AG08395 (cell line): Measurements from ENCODE around the gene ARHGAP35.
"Not testable (repeated sequence)": the region's sequence is repeated elsewhere in the genome, so short reads cannot be mapped to it uniquely, and the experiment has no call there.

ENCODE experiments used
- DNase-seq: peaks from one replicate; pipeline ENCODE4 v3.0.0; 2012; ENCODE audit warnings: mixed read lengths, low spot score

ARHGAP35 gene

DNA sequence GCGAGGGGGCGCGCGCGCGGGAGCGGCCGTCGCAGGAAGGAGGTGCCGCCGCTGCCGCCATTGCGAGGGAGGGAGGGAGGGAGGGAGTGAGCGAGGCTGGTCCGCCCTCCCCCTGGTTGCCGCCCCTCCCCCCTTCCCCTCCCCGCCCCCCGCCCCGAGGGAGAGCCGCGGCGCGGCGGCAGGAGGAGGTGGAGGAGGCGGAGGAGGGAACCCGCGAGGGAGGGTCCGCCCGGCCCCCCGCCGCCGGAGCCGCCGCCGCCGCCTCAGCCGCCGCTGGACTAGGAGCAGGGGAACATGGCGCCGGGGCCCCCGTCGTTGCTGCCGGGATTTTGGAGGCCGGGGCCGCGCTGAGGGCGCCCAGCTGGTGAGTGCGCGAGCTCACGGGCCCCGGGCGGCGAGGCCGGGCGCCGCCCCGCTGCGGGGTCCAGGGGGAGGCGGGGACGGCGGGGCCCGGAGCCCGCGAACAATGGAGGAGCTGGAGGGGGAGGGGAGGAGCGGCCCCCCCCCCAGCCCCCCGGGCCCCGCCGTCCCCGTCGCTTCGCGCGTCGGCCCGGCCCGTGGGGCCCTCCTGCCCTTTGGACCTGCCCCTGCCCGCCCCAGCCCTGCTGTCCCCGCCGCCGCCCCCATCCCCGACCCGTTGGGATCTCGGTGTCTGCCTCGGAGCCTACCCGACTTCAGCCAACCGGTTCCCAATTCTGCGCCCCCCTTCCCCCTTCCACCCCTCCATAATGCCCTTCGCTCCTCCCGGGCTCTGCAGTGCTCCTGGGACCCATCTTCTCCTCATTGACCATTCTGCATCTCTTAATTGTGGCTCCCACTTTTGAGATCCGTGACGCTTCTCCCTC, at the start of gene ARHGAP35:
TSS of gene ARHGAP35 (plus strand) at position 152 of the 845 bp plus-strand sequence. CDS start 57,679 bp downstream, outside the sequence.
- DNase-seq = peak; percentile 90

DNA sequence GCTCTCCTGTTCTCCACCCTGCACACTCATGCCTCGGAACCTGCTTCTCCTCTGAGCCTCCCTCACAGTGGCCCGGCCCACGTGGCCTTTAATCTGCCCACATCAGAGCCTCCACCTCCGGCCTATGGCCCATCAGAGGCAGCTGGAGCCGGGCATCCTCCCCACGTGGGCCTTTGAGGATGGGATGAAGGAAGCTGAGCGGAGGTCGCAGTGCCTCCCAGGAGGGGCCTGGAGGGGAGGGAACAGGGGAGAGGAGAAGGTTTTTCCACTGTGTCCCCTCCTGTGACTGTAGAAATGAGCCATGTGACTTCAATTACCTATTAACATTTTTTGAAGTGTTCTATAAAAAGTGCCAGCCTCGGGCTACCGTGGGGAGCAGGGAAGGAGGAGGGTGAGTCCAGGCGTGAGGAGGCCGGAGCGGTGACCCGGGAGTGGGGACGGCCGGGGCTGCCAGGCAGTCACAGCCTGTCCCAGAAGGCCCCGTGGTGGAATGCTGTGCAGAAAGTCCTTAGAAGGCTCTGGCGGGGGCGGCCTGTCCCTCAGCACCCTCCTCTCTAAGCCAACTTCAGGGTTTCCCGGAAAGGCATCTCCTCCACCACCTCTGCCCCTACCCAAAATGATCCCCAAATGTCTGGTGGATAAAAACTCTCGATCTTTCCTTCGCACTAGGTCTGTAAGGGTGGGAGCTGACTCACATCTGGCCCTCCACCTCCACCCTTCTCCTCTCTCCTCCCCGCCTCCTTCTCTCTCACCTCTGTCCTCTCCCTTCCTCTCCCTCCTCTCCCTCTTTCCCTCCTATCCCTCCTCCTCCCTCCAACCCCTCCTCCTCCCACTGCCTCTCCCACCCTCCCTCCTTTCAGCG, 47.6 kb upstream of the ARHGAP35 start:
- no peak for DNase-seq

DNA sequence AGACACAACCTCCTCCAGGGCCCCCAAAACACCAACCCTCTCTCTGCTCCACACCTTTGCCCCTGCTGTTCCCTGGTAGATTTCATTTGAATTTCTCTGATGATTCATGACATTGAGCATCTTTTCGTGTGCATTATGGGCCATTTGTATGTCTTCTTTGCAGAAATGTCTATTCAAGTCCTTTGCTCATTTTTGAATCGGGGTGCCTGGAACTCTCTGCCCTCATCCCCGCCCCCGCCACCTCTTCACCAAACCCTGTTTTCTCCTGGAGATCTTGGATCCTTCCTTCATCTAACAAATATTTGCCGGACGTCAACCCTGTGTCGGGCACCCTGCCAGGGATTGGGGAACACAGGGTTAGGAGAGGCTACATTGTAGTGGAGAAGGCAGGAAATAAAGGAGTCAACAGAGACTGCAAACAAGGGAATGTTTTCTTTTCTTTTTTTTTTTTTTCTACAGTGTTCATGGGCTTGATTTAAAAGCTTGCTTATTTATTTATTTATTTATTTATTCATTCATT, 46.9 kb upstream of the ARHGAP35 start:
- peak; percentile 29 for DNase-seq

DNA sequence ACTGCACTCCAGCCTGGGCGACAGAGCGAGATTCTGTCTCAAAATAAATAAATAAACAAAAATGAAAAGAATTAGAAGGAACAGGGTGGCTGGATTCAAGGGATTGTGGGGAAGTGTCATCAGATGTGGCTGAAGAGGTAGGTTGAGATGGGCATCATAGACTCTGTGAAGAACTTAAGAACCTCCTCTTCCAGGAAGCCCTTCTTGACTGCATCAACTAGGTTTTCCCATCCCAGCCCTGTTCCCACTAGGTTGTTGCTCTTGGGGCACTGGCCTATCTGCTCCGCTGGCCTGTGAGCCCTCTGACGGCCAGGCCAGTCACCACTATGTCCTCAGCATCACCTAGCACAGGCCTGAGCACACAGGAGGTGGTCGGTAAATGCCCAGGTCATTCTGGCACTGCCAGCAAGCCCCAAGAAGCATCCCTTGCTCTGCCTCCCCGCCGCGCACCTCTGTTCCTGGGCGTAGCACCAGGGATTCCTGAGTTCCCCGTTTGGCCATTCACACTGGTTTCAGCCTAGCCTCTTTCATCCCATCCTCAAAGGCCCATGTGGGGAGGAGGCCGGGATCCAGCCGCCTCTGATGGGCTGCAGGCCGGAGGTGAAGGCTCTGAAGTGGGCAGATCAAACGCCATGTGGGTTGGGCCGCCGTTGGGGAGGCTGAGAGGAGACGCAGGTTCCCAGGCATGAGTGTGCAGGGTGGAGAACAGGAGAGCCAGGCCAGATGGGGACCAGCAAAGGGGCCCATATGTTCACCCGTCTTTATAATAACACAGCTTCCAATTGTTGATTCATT, 44.8 kb upstream of the ARHGAP35 start:
- no peak for DNase-seq

DNA sequence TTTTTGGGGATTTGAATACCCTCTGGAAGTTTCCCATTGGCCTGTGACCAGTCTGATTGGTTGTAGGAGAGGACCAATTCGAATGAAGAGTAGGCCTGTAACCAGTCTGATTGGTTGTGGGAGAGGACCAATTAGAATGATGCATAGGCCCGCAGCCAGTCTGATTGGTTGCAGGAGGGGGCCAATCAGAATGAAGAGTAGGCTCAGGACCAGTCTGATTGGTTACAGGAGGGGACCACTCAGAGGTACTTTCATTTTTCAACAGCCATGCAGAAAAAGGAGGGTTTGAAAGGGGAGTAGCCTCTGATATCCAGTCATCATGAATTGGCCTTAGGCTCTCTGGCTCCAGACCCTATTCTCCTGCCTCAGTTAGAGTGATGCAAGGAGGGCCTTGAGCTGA, 42.0 kb upstream of the ARHGAP35 start:
- no peak for DNase-seq

DNA sequence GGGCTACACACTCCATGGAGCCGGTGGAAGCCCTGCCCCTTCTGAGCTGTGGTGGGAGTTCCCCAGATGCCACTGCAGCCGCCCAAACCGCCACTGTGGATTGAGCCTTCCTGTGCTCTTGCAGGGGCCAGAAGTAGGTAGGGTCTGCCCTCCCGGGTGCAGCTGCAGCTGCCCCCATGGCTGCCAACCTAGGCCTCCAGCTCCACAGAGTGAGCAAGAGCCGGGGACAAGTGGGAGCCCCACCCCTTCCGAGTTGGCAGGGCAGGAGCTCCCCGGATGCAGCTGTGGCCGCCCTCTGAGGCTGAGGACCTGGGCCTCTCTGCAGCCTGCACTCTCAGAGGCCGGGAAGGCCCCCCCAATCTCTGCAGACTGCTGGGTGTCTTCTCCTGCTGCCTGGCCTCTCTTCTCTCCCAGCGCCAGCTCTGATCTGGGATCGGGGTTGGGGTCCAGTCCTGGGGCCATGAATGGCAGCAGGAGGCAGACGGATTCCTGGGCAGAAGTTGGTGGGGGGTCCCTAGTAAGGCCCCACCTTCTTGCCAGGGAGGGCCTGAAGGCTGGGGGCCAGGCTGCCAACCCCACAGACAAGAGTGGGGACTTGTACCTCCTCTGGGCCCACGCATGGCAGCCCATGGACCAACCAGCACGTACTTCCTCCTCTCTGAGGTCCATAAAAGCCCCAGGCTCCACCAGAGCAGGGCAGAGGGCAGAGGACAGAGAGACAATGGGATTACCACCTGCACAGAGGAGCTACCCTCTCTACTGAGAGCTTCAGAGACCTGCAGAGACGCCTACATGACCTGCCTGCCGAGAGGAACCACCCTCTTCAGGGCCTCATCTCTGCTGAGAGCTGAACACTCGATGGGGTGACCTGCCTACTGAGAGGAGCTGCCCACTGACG, 39.0 kb upstream of the ARHGAP35 start:
- DNase-seq = no peak

DNA sequence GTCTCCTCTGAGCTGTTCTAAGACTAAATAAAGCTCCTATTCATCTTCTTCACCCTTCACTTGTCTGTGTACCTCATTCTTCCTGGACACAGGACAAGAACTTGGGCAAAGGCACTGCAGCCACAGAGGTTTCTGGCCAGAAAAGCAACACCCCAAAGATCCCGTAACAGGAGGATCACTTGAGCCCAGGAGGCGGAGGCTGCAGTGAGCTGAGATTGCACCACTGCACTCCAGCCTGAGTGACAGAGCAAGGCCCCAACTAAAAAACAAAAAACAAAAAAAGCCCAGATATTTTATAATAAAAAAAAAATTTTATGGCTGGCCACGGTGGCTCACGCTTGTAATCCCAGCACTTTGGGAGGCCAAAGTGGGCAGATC, 38.4 kb upstream of the ARHGAP35 start:
- not testable (repeated sequence) for DNase-seq

DNA sequence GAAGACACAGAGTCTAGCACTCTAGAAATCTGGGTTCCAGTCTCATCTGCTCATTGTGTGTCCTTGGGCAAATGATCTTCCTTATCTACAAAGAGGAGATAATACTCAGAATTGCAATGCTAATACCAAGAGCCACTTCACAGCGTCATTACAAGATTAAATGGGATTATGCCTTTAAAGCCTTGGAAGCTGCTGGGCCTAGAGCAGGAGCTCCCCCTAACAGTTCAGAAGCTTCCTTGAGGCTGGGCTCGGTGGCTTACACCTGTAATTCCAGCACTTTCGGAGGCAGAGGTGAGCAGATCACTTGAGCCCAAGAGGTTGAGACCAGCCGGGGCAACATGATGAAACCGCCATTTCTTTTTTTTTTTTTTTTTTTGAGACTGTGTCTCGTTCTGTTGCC, 37.7 kb upstream of the ARHGAP35 start:
- no peak for DNase-seq

DNA sequence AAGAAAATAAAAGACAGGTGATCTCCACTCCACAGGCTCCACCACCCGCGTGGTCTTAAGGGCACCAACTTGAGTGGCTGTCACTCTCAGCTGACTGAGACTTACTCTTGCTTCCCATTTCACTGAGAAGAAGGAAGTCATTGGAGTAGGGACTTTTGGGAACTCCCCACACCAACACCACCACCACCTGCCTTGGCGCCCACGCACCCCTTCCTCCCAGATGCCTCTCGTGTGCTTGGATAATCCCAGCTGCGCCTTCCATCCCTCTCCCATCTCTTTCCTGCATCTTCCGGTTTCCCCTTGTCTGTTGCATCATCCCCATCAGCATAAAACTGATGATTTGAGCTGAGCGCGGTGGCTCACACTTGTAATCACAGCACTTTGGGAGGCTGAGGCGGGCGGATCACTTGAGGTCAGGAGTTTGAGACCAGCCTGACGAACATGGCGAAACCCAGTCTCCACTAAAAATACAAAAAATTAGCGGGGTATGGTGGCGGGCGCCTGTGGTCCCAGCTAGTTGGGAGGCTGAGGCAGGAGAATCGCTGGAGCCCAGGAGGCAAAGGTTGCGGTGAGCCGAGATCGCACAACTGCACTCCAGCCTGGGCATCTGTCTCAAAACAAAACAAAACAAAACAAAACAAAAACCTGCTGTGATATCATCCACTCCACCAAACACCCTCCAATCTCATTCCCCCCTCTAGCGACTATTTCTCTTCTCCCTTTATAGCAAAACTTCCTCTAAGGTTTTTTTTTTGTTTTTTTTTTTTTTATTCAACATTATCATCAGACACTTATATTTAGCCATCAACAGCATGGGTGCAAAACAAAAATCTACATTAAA, 35.7 kb upstream of the ARHGAP35 start:
- no peak for DNase-seq

DNA sequence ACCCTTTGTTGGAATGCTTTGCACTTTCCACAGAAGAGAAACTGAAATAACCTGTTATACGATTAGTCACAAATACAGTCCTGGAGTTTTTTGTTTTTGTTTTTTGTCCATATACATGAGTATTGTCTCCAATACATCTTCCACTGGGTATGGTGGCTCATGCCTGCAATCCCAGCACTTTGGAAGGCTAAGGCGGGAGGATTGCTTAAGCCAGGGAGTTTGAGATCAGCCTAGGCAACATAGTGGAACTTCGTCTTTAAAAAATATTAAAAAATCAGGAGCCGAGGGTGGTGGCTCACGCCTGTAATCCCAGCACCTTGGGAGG, 35.1 kb upstream of the ARHGAP35 start:
- no peak for DNase-seq

DNA sequence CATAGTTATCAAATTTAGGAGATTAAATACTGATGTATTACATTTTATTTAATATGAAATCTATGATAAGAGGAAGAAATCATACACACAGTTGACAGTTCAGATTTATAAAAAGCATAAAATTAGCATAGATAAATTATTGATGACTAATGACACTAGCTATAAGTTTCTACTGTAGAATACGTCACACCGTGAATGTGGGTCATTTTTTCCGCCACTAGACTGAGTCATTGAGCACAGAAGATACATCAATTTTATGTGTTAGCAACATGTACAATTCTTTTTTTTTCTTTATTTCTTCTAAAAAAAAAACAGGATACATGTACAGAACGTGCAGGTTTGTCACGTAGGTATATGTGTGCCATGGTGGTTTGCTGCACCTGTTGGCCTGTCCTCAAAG, 32.3 kb upstream of the ARHGAP35 start:
- DNase-seq = no peak

DNA sequence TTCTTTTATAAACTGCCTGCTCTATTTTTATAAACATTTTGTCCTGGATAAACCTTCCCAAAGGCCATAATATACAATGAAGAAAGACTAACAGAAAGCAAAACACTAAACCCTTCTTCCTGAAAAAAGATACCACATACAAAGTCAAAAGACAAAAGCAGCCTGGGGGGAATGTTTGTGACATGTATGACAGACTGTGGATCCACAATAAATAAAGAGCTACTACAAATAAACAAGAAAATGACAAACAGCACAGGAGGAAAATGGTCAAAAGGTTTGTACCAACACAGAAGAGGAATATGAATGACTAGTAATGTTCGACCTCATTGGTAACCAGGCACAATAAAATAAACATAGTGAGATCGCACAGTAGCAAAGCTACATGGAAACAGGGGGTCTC, 29.9 kb upstream of the ARHGAP35 start:
- DNase-seq = no peak

DNA sequence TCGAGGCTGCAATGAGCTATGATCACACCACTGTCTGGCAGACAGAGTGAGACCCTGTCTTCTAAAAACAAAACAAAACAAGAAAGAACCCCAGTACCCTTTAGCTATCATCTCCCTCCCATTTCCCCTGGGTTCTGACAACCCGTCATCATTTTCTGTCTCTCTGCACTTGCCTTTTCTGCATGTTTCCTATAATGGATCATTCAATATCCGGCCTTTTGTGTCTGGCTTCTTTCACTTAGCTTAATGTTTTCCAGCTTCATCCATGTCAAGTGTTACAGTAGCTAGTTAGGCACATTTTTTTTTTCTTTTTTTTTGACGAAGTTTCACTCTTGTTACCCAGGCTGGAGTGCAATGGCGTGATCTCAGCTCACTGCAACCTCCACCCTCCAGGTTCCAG, 26.7 kb upstream of the ARHGAP35 start:
- DNase-seq = no peak

DNA sequence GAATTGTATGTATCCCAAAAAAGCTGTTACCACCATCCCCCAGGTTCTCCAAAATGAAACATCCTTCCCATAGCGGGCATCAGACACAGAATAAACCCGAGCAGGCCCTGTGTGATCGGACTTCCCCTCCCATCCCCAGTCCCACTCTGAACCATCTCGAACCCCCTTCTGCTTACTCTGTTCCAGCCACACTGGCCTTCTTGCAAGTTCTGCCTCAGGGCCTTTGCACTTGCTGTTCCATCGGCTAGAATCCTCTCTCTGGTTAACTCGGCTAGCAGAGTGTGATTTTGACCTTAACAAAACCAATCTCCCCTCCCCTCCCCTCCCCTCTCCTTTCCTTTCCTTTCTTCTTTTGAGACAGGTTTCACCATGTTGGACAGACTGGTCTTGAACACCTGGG, 25.8 kb upstream of the ARHGAP35 start:
- DNase-seq = no peak

DNA sequence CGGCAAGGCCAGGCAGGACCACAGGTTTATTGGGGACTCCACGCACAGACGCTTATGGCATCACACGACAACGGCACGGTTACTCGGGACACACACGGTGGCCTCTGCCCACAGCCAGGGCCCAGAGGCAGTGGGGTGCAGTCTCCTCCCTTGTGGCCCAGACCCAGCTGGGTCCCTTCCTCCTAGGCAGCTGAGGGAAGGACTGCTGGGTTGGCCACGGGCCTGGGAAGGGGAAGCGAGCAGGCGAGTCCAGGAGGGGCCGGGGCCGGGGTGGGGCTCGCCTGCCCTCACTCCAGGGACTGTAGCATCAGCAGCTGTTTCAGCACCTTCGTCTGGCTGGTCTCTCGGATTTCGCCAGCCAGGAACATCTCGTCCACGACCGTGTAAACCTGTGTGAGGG, 22.6 kb upstream of the ARHGAP35 start:
- no peak for DNase-seq

DNA sequence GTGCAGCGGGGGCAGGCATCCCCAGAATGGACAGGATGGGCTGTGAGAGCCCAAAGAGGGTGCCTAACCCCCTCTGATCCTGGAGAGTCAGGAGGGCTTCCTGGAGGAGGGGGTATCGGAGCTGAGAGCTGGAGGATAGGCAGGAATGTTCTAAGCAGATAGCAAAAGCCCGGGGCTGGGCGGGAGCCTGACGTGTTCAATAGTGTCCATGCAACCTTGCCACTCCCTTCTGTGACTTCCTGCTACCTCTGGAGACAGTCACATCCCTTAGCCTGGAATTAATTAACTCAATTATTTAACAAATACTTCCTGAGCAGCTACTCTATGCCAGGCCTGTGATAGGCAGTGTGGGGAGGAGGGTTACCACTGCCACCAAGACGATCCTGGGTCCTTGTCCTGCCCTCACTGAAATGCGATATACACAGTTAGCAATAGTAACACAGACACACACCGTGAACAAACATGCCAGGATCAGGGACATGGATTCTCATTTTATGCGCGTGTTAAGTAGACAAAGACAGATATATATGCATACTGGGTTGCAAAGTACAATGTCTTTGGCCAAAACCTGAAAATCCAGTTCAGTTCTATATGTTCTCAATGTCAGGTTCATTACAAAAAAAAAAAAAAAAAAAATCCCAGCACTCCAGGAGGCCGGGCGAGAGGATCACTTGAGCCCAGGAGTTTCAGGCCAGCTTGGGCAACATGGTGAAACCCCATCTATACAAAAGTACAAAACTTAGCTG, 20.9 kb upstream of the ARHGAP35 start:
- no peak for DNase-seq

DNA sequence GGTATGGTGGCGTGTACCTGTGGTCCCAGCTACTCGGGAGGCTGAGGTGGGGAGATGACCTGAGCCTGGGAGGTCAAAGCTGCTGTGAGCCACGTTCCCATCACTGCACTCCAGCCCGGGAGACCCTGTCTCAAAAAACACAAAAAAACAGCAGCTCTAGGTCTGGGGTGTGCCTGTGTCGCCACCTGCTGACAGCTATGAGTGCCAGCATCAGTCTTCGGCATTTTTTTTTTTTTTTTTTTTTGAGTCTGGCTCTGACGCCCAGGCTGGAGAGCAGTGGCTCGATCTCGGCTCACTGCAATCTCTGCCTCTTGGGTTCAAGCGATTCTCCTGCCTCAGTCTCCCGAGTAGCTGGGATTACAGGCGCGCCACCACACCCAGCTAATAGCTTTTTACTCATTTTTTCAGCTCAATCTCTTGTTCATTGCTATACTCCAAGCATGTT, 20.3 kb upstream of the ARHGAP35 start:
- peak; percentile 53 for DNase-seq

DNA sequence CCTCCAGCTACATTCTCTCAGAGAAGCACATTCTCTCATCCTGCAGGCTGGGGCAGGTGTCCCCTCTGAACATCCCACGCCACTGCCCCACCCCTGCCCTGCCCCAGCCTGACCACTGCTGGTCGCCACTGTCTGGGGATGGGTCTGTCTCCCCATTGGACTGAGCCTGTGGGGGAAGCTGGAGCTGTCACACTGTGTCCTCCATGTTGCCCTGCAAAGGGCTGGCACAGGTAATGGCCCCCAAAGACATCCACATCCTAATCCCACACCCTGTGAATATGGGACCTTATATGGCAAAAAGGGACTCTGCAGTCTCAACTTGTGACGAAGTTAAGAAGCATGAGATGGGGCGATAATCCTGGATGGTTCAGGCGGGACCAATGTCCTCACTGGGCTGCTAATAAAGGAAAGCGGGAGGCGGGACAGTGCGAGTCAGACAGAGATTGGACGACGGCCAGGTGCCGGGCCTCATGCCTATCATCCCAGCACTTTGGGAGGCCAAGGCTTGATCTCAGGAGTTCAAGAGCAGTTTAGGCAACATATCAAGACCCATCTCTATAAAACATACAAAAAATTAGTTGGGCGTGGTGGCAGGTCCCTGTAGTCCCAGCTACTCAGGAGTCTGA, 19.2 kb upstream of the ARHGAP35 start:
- peak; percentile 66 for DNase-seq

DNA sequence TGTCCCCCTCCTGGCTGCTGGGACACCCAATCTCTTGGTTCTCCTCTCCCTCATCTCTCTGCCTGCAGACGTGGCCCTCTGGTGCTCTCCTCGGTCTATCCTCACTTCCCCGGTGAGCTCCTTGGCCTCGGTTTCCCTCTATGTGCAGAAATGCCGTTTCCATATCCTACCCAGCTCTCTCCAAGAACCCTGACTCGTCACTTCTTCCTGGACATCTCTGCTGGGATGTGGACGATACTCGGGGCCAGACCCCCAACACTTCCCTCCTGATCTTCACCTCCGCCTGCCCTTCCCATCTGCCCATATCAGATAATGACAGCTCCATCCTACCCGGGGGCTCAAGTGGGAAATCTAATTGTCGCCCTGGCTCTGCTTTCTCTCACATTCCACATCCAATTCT, 18.0 kb upstream of the ARHGAP35 start:
- no peak for DNase-seq
